GM20431 (cell line): Measurements from ENCODE around the gene LHPP.

Experiments used
- in situ Hi-C: fragments of 300-500 bp; cut with MseI, MboI; formaldehyde crosslinking; loops from one replicate; pipeline ENCODE4 v1.15.0; 2020; ENCODE audit warnings: low sequenced_read_pairs; ENCODE audit not compliant: unreplicated experiment

Gene LHPP

DNA sequence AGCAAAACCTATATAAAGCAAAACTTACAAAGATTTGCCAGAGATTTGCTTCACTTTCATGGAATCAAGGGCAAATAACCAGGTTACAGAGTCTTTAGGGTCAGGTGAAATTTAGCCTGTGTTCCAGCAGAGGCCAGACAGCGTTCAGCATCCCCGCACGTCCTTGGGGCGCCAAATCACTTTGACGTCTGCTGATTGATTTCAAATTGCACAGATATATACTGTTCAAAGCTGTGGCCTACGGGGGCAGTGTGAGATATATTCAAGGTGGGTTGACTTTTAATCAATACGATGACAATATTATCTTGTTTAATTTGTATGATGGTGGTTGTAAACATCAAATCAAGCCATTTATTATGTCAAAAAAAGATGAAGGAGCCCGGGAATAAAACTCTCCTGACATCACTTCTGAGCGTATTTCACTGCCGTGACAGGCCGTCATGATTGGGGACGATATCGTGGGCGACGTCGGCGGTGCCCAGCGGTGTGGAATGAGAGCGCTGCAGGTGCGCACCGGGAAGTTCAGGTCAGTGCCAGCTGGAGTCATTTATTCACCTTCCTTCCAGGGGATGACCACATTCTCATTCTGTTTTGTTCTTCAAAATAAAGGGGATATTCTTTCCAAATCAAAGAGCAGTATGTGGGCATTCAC is 55.2 kb downstream of the LHPP start:
- in situ Hi-C loops = no loop called here

DNA sequence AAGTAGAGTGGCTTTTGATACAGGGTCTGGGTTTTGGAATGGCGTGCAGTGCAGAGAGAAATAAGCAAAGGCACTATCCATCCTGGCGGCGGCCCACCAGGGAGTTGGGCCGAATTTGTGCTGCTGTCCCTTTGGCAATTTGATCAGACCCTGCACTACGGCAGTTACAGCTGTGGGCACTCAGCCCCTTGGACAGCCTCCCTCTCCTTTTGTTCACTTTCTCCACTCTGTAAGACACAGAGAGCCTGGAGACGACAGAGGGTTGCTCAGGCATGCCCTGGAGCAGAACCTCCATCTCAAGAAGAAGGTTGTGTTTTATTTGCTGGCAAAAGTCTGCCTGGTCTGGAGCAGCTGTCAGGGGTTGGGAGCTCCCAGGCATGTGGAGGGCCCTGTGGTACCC is 55.8 kb downstream of the LHPP start:
- in situ Hi-C loops = no loop called here

DNA sequence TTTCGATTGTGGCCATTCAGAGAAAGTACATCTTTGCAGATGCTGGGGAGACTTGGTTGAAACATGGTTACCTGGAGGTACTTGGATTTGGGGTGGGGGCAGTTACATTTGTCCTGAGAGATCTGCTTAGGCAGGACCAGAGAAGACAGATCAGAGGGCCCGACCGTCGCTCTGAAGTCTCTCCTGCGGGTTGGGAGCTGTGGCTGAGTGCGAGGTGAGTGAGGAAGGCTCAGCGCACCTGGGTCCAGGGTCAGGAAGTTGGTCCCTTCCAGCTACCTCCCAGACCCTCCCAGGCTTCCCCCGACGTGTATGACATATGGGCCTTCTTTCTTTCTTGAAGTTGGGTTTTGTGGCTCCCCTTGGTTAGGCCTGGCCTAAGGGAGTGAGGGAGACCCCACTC is 56.3 kb downstream of the LHPP start:
- in situ Hi-C loops = no loop called here

DNA sequence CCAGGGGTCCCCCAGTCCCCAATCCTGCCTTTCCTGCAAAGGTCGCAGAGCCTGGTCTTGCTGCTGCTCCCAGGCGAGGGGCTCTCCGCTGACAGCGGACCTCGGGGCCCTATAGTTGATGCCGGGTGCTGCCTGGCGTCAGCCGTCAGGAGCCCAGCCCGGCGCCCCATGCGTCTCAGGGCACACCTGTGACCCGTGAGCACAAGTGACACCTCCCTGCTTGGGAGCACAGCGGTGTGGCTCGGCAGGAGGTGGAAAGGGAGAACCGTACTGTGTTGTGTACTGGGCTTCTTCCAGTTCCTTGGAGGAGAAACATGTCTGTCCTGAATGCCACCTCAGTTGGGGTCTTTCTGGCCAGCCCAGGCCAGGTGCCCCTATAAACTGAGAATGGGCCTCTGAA is 56.7 kb downstream of the LHPP start:
- in situ Hi-C loops = no loop called here

DNA sequence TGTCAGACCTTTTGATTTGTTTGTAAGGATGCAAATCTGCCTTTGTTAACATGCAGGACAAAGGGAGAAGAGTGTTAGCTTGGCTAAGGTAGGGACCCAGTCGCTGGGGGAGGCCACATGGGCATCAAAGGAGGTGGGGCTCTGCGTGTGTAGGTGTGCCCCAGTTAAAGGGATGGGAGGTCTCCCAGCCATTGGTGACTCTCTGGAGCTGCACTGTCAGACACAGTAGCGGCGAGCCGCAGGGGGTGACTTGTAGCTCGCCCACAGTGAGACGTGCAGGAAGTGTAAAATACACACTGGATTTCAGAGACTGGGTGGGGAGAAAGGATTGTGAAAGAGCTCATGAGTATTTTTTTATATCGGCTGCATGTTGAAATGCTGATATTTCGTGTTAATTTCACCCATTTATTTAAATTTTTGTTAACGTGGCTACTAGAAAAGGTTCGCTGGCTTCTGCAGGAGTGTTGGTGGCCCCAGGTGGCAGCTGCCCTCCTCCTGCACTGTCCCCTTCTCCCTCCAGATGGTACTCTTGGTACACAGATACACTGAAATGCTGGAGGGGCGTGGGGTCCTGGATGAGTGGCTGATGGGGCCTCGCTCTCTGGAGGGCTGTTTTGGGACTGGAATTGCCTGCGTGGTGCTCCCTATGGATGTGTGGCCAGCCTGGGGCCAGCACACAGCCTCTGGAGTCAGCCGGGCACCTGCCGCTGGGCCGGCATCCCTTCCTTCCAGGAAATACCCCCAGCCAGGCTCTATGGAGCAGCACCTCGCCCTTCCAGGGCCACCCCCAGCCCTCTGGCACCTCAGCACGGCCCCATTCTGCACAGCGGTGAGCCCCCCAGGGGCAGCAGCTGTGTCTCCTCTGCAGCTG is 59.2 kb downstream of the LHPP start:
- in situ Hi-C loops = no loop called here

DNA sequence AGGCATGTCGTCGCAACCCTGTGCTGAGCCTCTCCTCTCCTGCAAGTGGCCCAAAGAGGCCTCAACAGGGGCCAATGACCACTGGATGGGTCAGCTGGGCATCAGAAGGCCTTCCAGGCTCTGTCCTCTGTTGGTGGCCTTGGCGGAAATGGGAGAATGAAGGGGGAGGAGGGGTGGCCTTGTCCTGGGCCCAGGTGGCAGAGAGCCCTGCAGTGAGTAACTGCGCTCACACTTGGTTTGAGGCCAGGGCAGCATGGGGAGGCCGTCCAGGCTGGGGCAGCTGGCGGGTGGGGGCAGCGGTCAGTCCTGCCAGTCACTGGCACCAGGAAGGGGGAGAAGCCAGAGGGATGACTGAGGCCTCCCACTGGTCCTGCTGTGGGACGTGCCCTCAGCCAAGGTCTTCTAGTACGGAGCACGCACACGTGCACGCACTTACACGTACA is 59.8 kb downstream of the LHPP start:
- in situ Hi-C loops = no loop called here

DNA sequence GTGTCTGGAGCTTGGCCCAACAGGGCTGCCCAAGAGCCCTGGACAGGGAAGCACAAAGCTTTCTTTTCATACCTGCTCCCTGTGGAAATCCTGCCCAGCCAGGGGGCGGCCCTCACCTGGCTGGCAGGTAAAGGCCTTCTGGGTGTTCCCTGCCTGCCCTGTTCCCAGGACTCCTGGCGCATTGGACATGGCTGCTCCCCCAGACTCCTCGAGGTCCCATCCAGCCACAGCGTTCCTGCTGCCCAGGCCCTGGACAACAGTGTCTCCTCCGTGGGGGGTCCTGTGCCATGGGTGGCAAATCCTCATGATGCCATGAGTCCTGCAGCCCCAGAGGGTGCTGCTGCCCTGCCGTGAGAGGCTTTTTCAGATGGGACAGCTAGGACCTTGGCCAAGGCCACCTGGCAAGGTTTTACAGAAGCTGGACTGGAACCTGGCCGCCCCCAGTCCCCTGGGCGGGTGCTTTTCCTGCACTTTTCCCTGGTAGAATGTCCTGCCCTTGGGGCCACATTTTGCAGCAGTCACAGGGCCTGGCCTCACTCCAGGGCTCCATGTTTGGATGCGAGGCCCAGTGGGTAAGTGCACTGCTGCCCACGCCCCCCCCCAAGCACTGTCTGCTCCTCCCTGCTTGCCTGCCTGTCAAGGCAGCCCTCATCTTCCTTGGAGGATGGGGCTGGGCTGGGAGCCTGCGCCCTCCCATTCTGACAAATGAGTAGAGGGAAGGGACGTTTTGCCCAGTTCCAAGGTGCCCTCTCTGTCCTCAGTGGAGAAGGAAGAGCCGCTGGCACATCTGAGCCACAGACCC is 60.7 kb downstream of the LHPP start:
- in situ Hi-C loops = no loop called here

DNA sequence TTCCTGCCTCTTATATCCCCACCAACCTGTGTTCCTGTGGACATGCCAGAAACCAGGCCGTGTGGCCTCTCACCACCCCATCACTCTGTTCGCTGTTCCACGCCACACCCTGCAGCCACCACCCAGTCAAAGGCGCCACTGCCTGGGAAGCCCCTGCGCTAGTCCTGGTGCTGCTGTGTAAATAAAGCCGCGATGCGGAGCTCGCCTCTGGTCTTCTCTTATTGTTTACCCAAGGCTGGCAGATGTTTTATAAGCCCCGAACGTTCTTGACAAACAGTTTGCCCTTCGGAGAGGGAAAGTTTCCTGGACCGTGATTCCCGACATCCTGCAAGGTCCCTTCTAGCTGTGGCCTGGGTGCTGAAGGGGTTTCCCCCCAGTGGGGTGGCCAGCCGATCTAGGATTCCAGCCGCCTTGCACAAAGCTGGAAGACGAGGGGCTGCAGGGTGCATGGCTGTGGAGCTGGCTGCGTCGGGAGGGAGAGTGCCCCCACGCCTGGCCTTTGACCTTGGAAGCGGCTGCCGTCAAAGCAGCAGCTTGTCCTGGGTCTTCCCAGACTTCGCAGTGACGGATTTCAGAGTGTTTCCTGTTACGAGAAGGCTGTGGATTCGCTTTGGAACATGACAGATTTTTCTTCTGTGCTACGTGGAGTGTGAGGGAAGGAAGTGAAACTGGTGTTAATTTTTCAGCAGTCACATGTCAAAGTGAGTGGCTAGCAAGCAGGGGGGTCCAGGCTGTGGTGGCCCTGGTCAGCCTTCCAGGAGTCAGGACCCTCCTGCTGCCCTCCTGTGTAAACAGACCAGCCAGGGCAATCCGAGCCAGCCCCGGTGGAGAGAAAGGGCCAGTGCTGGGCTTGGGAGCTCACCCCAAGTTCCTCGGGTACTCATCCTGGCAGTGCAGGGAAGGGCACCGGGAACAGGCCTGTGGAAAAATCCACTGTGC is 61.6 kb downstream of the LHPP start:
- in situ Hi-C loops = no loop called here

DNA sequence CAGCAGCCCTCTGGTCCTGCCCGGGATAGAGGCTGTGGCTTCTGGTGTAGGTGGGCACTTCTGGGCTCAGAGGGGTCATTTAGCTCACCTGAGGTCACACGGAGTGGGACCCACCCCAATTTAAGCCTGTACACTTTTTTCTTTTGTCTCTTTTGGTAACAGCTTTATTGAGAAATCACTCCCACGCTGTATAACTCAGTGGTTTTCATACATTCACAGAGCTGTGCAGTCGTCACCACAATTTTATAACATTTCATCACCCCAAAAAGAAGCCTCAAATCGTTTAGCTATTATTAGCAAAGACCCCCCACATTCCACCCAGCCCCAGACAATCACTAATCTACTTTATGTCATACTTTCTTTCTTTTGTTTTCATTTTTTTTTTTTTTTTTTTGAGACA is 62.3 kb downstream of the LHPP start:
- in situ Hi-C loops = no loop called here

DNA sequence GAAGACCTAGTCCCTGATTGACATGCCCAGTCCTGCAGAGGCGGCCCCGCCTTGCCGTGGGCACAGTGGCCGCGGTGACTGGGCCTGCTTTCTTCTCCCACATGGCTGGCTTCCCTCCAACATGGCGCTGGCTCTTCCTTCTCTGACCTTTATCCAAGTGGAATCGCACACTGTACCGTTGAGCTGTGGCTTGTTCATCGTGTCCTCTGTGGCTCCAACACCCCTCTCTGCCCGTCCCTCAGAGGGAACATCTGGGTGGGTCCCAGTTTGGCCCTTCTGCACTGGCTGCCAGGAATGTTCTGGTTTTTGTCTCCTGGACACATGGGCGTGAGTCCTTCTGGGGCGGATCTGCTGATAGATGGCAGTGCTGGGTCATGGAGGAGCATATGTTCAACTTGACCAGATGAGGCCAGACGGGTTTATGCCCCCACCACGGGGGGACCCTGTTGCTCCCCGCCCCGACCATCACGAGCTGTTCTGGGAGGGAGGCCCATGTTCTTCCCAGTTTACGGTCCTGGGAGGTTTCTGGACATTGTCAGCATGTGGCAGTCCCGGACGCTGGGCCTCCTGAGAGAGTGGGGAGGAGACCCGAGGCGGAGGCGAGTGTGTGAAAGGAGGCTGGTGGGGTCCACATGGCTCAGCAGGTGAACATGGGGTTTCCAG is 63.5 kb downstream of the LHPP start:
- in situ Hi-C loops = loop anchor here (25.0 kb wide), 2 partner anchors 312 to 462 kb away; no protein-coding TSS in a partner anchor

DNA sequence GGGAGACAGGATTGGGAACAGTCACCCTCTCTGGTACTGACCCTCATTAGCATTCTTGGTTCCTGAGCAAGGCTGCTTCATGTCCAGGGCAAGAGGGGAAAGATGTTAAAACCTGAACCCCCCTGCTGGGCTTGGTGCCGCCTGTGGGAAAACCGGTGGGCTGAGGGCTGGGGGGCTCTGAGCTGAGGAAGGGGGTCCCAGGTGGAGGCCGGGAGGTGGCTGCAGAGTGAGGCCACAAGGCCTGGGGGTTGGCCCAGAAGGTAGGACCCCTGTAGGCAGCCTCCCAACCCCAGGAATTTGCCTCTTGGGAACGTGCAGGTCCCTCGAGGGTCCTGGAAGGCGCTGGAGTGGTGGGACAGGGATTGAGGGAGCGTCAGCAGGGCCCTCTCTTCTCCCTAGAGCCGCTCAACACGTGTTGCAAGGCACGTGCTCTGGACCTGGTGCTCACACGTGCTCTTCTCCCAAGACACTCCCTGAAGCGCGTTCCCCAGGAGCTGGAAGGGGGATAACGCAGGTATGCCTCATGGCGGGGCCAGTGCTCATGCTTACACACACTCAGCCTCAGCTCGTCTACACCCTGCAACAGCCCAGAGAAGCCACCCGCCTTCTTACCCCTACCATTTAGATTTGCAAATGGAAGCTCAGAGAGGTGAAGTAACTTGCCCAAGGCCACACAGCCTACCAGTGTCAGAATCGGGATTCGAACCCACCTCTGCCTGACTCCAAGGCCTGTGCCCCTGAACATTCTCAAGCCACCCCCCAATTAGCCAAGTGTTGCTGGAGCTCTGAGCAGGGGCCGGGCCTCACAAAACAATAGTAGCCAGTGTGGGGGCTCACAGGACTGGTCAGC is 64.4 kb downstream of the LHPP start:
- in situ Hi-C loops = loop anchor here (25.0 kb wide), 2 partner anchors 311 to 461 kb away; no protein-coding TSS in a partner anchor

DNA sequence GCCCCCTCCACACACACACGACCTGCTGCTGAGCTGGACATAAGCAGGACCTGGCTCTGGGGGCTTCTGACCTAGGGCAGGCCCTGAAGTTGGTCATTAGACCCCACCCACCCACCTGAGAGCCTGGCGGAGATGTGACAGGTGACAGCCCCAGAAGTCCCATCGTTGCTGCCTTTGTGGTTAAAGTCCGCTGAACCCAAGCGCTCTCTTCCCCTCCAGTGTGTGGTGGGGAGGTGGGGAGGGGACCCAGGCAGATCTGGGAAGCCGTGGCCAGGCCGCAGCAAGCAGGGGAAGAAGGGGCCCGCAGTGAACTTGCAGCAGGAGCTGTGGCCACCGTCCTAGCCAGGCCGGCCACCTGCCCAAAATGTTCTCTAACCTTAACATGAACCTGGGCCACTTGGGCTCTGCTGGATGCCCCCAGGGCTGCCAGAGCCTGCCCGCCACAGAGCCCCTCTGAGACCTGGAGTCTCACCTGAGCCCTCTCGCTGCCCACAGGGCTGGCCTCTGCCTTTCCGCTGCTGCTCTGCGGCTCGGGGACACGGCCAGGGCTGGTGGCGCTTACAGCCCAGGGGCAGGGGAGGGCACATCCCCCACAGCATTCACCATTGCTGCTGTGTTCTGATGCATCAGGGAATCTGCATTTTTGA is 65.1 kb downstream of the LHPP start:
- in situ Hi-C loops = loop anchor here (25.0 kb wide), 2 partner anchors 311 to 461 kb away; no protein-coding TSS in a partner anchor

DNA sequence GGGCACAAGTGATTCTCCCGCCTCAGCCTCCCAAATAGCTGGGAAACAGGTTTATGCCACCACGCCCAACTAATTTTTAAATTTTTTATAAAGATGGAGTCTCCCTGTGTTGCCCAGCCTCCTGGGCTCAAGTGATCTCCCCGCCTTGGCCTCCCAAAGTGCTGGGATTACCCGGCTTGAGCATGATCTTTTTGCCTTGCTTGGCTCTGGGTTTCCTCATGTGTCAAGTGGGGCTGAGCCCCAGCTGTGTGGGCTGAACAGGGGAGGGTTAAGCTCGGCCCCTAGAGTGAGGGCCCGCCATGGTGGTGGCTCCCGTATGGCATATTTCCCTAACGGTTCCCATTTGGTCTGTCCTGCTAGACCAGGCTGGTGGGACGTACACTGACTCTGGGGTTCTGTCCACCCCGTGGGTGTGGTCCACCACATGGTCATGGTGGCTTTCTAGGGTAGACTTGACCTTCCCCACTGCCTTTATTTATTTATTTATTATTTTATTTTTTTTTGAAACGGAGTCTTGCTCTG is 66.3 kb downstream of the LHPP start:
- in situ Hi-C loops = loop anchor here (25.0 kb wide), 2 partner anchors 309 to 459 kb away; no protein-coding TSS in a partner anchor

DNA sequence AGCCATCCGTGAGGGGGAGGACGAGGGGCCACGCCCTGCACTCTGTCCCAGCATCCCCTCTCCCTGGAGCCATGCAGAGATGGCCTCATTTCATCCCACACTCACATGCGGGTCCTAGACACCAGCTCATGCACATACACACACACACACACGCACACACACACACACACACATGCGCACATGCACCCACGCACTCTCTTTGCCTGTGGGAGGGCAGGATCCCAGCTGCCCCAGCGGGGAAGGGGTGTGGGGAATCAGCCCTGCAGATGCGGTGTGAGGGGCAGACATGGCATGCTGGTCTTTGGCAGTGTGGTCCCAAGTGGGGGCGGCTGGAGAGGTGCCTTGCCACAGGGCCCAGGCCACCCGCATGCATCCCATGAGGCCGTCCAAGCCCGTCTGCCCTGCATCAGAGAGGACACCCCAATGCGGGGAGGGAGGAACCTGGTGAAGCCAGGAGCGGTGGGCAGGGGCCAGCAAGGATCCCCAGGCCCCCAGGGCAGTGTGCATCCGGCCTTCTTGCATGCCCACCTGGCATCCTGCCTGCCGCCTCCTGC is 68.1 kb downstream of the LHPP start:
- in situ Hi-C loops = loop anchor here (10.0 to 25.0 kb wide), 3 partner anchors 205 to 458 kb away; no protein-coding TSS in a partner anchor

DNA sequence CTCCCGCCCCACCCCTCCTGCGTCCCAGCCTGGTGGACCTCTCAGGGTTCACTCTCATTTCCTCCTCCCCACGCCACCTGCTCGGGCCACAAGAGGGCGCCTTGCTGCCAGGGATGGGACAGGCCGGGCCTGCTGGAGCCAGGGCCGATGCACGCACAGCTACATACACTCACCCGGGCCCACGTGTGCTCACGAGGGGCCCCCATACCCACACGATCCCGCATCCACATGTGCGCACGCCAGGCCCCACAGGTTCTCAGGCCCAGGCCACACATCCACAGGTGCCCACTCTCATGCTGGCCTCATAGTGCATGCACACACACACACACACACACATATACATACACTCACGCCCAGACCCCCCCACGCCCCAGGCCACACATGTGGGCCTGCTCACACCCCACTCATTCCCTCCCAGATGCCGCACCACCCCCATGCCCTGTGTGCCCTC is 68.6 kb downstream of the LHPP start:
- in situ Hi-C loops = loop anchor here (10.0 to 25.0 kb wide), 3 partner anchors 205 to 457 kb away; no protein-coding TSS in a partner anchor

DNA sequence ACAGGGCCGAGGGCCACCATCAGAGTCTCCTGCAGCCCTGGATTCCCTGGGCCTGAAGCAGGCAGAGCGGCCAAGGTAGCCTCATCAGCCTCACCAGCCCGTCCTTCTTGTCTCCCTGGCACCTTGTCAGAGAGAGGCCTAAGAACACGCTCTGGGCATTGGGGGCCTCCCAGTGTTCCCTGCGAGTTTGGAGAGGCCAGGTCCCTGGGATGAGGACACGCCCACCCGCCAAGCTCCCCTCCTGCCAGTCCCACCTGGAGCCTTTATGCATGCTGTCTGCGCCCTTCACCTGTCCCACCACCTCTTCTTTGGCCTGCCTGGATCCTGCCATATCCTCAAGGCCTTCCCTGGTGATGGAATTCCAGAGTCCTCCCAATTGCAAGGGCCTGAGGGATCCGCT is 69.2 kb downstream of the LHPP start:
- in situ Hi-C loops = loop anchor here (10.0 to 25.0 kb wide), 3 partner anchors 204 to 456 kb away; no protein-coding TSS in a partner anchor
